GM12878 (cell line): ENCODE data around the gene TCL1B. TPM values are rescaled to one million over a fixed set of nuclear protein-coding genes. Genes with fewer than 3 reads are reported as not detected.

Experiments used
- ATAC-seq: fragments of 200-7000 bp; cut with Tn5 transposase; 3 replicates; pipeline ENCODE4 v1.9.1; 2020; ENCODE audit warnings: mild to moderate bottlenecking, moderate library complexity
- BruUV-seq: library from RNA; stranded (reverse); fragments of 400-500 nt; replicated peaks from 2 replicates; lab custom pipeline; 2021; lab: Mats Ljungman, UMichigan
- CTCF ChIA-PET: fragments of 300-600 bp; sonication (Branson Sonifier 250); formaldehyde crosslinking; extraction: SDS; loops from one replicate; lab custom pipeline; 2021; ENCODE audit warnings: inconsistent platforms; lab: Yijun Ruan, JAX
- POLR2A ChIA-PET: fragments of 350-600 bp; formaldehyde crosslinking; extraction: SDS; loops from one replicate; lab custom pipeline; 2021; ENCODE audit warnings: inconsistent platforms; lab: Charles Lee
- RAD21 ChIA-PET: fragments of 300-600 bp; sonication (Branson Sonifier 250); formaldehyde crosslinking; loops from one replicate; lab custom pipeline; 2023; ENCODE audit warnings: antibody characterized with exemption; ENCODE audit not compliant: unreplicated experiment; lab: Charles Lee
- SMC1A ChIA-PET: fragments of 300-600 bp; sonication (Branson Sonifier 250); formaldehyde crosslinking; loops from one replicate; lab custom pipeline; 2023; ENCODE audit not compliant: unreplicated experiment, uncharacterized antibody; lab: Charles Lee
- DNase-seq: peaks from one replicate; pipeline ENCODE4 v3.0.0-alpha.2; 2011; ENCODE audit warnings: low read depth, low spot score
- FAIRE-seq: peaks from 3 replicates; lab custom pipeline; 2011; peaks lifted over from hg19 to GRCh38; lab: Jason Lieb, UNC
- H2AFZ ChIP-seq: 2 replicates; pipeline ENCODE4 v1.6.0; 2011; ENCODE audit warnings: low read depth, low read length, control low read depth; ENCODE audit not compliant: control insufficient read depth
- H3K27ac ChIP-seq: 2 replicates; pipeline ENCODE4 v1.5.1; 2011; ENCODE audit warnings: control low read depth; ENCODE audit not compliant: control insufficient read depth, insufficient read depth
- H3K27me3 ChIP-seq, 2 experiments: replicated peaks in 1 of 2; 2 replicates each; pipeline versions ENCODE4 v1.6.0 to v1.6.1; 2011; ENCODE audit warnings: low read length in 1 of 2; ENCODE audit not compliant: control insufficient read depth in 2 of 2, insufficient read depth in 2 of 2
- H3K36me3 ChIP-seq, 2 experiments: 2 replicates each; pipeline ENCODE4 v1.5.1; 2011; ENCODE audit warnings: low read length in 1 of 2; ENCODE audit not compliant: control insufficient read depth in 2 of 2, insufficient read depth in 2 of 2
- H3K4me1 ChIP-seq: 2 replicates; pipeline ENCODE4 v1.6.1; 2011; ENCODE audit warnings: mild to moderate bottlenecking, low read length, moderate library complexity, mixed read lengths; ENCODE audit not compliant: control insufficient read depth, insufficient read depth
- H3K4me2 ChIP-seq: 2 replicates; pipeline ENCODE4 v1.6.0; 2011; ENCODE audit warnings: control low read depth; ENCODE audit not compliant: control insufficient read depth, insufficient read depth
- H3K4me3 ChIP-seq: fragments of 200-600 bp; sonication (generic); 2 replicates; pipeline ENCODE4 v1.5.1; 2016
- H3K79me2 ChIP-seq: 2 replicates; pipeline ENCODE4 v1.6.0; 2011; ENCODE audit warnings: low read length; ENCODE audit not compliant: control insufficient read depth, insufficient read depth
- H3K9ac ChIP-seq: 2 replicates; pipeline ENCODE4 v1.8.0; 2011; ENCODE audit warnings: low read length, control low read depth, mixed read lengths; ENCODE audit not compliant: control insufficient read depth, insufficient read depth
- H3K9me3 ChIP-seq: replicated peaks from 3 replicates; pipeline ENCODE4 v1.5.1; 2011; ENCODE audit warnings: mild to moderate bottlenecking, low read length; ENCODE audit not compliant: control insufficient read depth, insufficient read depth
- H4K20me1 ChIP-seq: 2 replicates; pipeline ENCODE4 v1.6.0; 2011; ENCODE audit not compliant: control insufficient read depth, insufficient read depth
- BCL11A ChIP-seq: IDR thresholded peaks from 2 replicates; pipeline ENCODE4 v1.6.1; 2011; ENCODE audit warnings: low read depth, low read length
- DPF2 ChIP-seq: fragments of 450-650 bp; IDR thresholded peaks from 2 replicates; pipeline ENCODE4 v1.6.1; 2017; ENCODE audit warnings: mild to moderate bottlenecking
- HDGF ChIP-seq: fragments of 450-650 bp; IDR thresholded peaks from 2 replicates; pipeline ENCODE4 v1.6.1; 2016; ENCODE audit warnings: antibody characterized with exemption
- IKZF1 ChIP-seq: fragments of 450-650 bp; conservative IDR thresholded peaks from 2 replicates; pipeline ENCODE4 v1.6.1; 2017; ENCODE audit warnings: antibody characterized with exemption, mild to moderate bottlenecking
- MEF2B ChIP-seq: fragments of 450-650 bp; IDR thresholded peaks from 2 replicates; pipeline ENCODE4 v1.6.1; 2018; ENCODE audit warnings: mild to moderate bottlenecking, moderate library complexity; ENCODE audit not compliant: partially characterized antibody, poor library complexity, severe bottlenecking
- MTA2 ChIP-seq: fragments of 450-650 bp; IDR thresholded peaks from 2 replicates; pipeline ENCODE4 v1.6.1; 2016; ENCODE audit warnings: low read depth, mild to moderate bottlenecking, moderate library complexity
- NBN ChIP-seq: fragments of 450-650 bp; IDR thresholded peaks from 2 replicates; pipeline ENCODE4 v1.6.1; 2016
- NR2F1 ChIP-seq: fragments of 450-650 bp; conservative IDR thresholded peaks from 2 replicates; pipeline ENCODE4 v1.6.1; 2017; ENCODE audit warnings: mild to moderate bottlenecking
- POLR2AphosphoS2 ChIP-seq: IDR thresholded peaks from 2 replicates; pipeline ENCODE4 v1.6.1; 2011; ENCODE audit warnings: low read depth, mild to moderate bottlenecking, low read length, improper control_type of control experiment, moderate library complexity
- RAD21 ChIP-seq: IDR thresholded peaks from 2 replicates; pipeline ENCODE4 v1.6.1; 2011; ENCODE audit warnings: mild to moderate bottlenecking, low read depth, low read length, moderate library complexity; ENCODE audit not compliant: insufficient read depth
- RB1 ChIP-seq: fragments of 450-650 bp; formaldehyde crosslinking; IDR thresholded peaks from 2 replicates; pipeline ENCODE4 v1.6.1; 2017; ENCODE audit warnings: mild to moderate bottlenecking, borderline replicate concordance
- RELB ChIP-seq: fragments of 450-650 bp; IDR thresholded peaks from 2 replicates; pipeline ENCODE4 v1.6.1; 2017; ENCODE audit warnings: low read depth, mild to moderate bottlenecking, moderate library complexity
- STAT1 ChIP-seq: fragments of 450-650 bp; conservative IDR thresholded peaks from 2 replicates; pipeline ENCODE4 v1.6.1; 2014; ENCODE audit warnings: antibody characterized with exemption, mild to moderate bottlenecking
- STAT3 ChIP-seq: IDR thresholded peaks from 2 replicates; pipeline ENCODE4 v1.6.1; 2011; ENCODE audit warnings: low read depth, low read length, improper control_type of control experiment
- TBL1XR1 ChIP-seq: IDR thresholded peaks from 2 replicates; pipeline ENCODE4 v1.6.1; 2012; ENCODE audit warnings: low read depth, low read length, improper control_type of control experiment
- ZNF24 ChIP-seq: fragments of 450-650 bp; IDR thresholded peaks from 2 replicates; pipeline ENCODE4 v1.6.1; 2017; ENCODE audit warnings: antibody characterized with exemption, mild to moderate bottlenecking
- WGBS: methylation state at CpG from one replicate; pipeline ENCODE4 v1.1.6; 2016; ENCODE audit warnings: low lambda C conversion rate; ENCODE audit not compliant: insufficient replicate concordance, insufficient coverage; ENCODE audit errors: missing lambda C conversion rate; 5-methylcytosine and 5-hydroxymethylcytosine counted together
- in situ Hi-C: fragments of 300-500 bp; cut with MboI; formaldehyde crosslinking; loops from 9 replicates; pipeline ENCODE4 v1.14.3; 2018; ENCODE audit warnings: mixed read lengths
- intact Hi-C: fragments of 100-400 bp; cut with micrococcal nuclease; formaldehyde crosslinking; loops from one replicate; pipeline ENCODE4 v1.14.2; 2022; ENCODE audit not compliant: unreplicated experiment
- polyA plus RNA-seq, 11 experiments: library from polyadenylated mRNA; depleted of rRNA in 4 of 11; unstranded in 6 of 11; stranded (reverse) in 5 of 11; fragments of >200 nt; fragmentation: Nextera tagmentation in 4 of 11; fragmentation: Illumina TruSeq in 1 of 11; extraction: Ambion mirVana in 4 of 11; extraction: Trizol in 1 of 11; gene quantifications; 1 replicate in 1 of 11; 2 replicates in 10 of 11; pipeline versions ENCODE4 v1.2.1 to v1.2.3, GENCODE V29; 2011 to 2016; ENCODE audit warnings: inconsistent platforms in 2 of 11, missing spikeins in 2 of 11, low read depth in 1 of 11
- total RNA-seq, 4 experiments: library from RNA; depleted of rRNA in 3 of 4; stranded (reverse); fragments of >200 nt in 3 of 4; fragmentation: Illumina TruSeq in 1 of 4; extraction: Trizol in 1 of 4; gene quantifications; 2 replicates each; pipeline versions ENCODE4 v1.2.1 to v1.2.3, GENCODE V29; 2013 to 2021
- TF ChIP-seq, protein P1 (sequence below): IDR thresholded peaks from 2 replicates; pipeline ENCODE4 v1.6.1; 2011; ENCODE audit warnings: low read depth, low read length, improper control_type of control experiment, borderline replicate concordance
- TF ChIP-seq, protein P2 (sequence below): fragments of 450-650 bp; IDR thresholded peaks from 2 replicates; pipeline ENCODE4 v1.6.1; 2017; ENCODE audit warnings: mild to moderate bottlenecking, moderate library complexity

Gene TCL1B
- total and polyA plus RNA-seq, 10 of the 15 experiments (the other 5 are each of a cell fraction or from before 2014, with no cell fraction given): 0.10 to 0.18 (median 0.13) TPM; not detected in 6

- POLR2A ChIA-PET: interaction anchor here (1.2 kb wide), 1 partner anchor 162 kb away, joined by 3 read pairs; the partner anchor contains the start of gene GLRX5
- Histone ChIP-seq H3K36me3 (no peaks in the 10 kb centered on the region), H3K27me3 (no peaks in the 10 kb centered on the region), H4K20me1 (no peaks in the 10 kb centered on the region), H3K79me2 (no peaks in the 10 kb centered on the region), H3K9ac (no peak overlapping the region), H2AFZ (no peak overlapping the region; the same call in 1 of the 2 replicates), H3K27ac (no peak overlapping the region), H3K4me1 (peaks cover 34% of the 10 kb centered on the region), H3K4me2 (no peak overlapping the region), H3K9me3 (no peaks in the 10 kb centered on the region), H3K4me3 (no peak overlapping the region)
- no peak for DNase-seq
- ATAC-seq: no peak
- no peak for FAIRE-seq
- intact Hi-C loops: no loop called here
- CTCF ChIA-PET: interaction anchor here (0.8 to 2.7 kb wide), 8 partner anchors 10 to 170 kb away, joined by 3 to 12 read pairs (median 4); partner anchors contain the start of gene TCL1B
- no peak for TF ChIP-seq RB1
- TF ChIP-seq HDGF: no peak
- no peak for TF ChIP-seq ZNF24
- TF ChIP-seq, protein P1, sequence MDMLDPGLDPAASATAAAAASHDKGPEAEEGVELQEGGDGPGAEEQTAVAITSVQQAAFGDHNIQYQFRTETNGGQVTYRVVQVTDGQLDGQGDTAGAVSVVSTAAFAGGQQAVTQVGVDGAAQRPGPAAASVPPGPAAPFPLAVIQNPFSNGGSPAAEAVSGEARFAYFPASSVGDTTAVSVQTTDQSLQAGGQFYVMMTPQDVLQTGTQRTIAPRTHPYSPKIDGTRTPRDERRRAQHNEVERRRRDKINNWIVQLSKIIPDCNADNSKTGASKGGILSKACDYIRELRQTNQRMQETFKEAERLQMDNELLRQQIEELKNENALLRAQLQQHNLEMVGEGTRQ: no peak
- TF ChIP-seq MEF2B: no peak
- no peak for TF ChIP-seq RELB
- no peak for TF ChIP-seq POLR2AphosphoS2
- TF ChIP-seq STAT3: no peak
- no peak for TF ChIP-seq NR2F1
- no peak for TF ChIP-seq TBL1XR1
- no peak for TF ChIP-seq RAD21
- TF ChIP-seq IKZF1: no peak
- no peak for TF ChIP-seq MTA2
- no peak for TF ChIP-seq NBN
- no peak for TF ChIP-seq DPF2
- no peak for TF ChIP-seq BCL11A
- no peak for TF ChIP-seq STAT1
- TF ChIP-seq, protein P2, sequence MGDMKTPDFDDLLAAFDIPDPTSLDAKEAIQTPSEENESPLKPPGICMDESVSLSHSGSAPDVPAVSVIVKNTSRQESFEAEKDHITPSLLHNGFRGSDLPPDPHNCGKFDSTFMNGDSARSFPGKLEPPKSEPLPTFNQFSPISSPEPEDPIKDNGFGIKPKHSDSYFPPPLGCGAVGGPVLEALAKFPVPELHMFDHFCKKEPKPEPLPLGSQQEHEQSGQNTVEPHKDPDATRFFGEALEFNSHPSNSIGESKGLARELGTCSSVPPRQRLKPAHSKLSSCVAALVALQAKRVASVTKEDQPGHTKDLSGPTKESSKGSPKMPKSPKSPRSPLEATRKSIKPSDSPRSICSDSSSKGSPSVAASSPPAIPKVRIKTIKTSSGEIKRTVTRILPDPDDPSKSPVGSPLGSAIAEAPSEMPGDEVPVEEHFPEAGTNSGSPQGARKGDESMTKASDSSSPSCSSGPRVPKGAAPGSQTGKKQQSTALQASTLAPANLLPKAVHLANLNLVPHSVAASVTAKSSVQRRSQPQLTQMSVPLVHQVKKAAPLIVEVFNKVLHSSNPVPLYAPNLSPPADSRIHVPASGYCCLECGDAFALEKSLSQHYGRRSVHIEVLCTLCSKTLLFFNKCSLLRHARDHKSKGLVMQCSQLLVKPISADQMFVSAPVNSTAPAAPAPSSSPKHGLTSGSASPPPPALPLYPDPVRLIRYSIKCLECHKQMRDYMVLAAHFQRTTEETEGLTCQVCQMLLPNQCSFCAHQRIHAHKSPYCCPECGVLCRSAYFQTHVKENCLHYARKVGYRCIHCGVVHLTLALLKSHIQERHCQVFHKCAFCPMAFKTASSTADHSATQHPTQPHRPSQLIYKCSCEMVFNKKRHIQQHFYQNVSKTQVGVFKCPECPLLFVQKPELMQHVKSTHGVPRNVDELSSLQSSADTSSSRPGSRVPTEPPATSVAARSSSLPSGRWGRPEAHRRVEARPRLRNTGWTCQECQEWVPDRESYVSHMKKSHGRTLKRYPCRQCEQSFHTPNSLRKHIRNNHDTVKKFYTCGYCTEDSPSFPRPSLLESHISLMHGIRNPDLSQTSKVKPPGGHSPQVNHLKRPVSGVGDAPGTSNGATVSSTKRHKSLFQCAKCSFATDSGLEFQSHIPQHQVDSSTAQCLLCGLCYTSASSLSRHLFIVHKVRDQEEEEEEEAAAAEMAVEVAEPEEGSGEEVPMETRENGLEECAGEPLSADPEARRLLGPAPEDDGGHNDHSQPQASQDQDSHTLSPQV: no peak
- SMC1A ChIA-PET: interaction anchor here (1.0 to 1.7 kb wide), 5 partner anchors 16 to 31 kb away, joined by 3 to 6 read pairs (median 3); no protein-coding TSS in a partner anchor
- in situ Hi-C loops: no loop called here
- RAD21 ChIA-PET: interaction anchor here (1.4 kb wide), 1 partner anchor 13 kb away, joined by 3 read pairs; no protein-coding TSS in a partner anchor
- no TSS peak for BruUV-seq
- WGBS: 68% methylated on average over 15 of the region's 15 CpGs
These were observed 10.5 kb downstream of the TCL1B start for GRCh38 chr14:95696741-95697140.
